Stimulated activated CD4-positive, alpha-beta T cell treated with anti-CD3 and anti-CD28 coated beads, Interleukin-12 subunit alpha, Interleukin-12 subunit beta, amount 100 ng/mL, for 24 hours (primary cell): Measurements from ENCODE around the gene RPS6KB1.
"Not testable (repeated sequence)": the region's sequence is repeated elsewhere in the genome, so short reads cannot be mapped to it uniquely, and the experiment has no call there.

Experiments
- DNase-seq, 2 experiments: peaks; one replicate each; pipeline ENCODE4 v3.0.0-alpha.2; 2020; ENCODE audit warnings: low read depth in 2 of 2

The RPS6KB1 gene

DNA sequence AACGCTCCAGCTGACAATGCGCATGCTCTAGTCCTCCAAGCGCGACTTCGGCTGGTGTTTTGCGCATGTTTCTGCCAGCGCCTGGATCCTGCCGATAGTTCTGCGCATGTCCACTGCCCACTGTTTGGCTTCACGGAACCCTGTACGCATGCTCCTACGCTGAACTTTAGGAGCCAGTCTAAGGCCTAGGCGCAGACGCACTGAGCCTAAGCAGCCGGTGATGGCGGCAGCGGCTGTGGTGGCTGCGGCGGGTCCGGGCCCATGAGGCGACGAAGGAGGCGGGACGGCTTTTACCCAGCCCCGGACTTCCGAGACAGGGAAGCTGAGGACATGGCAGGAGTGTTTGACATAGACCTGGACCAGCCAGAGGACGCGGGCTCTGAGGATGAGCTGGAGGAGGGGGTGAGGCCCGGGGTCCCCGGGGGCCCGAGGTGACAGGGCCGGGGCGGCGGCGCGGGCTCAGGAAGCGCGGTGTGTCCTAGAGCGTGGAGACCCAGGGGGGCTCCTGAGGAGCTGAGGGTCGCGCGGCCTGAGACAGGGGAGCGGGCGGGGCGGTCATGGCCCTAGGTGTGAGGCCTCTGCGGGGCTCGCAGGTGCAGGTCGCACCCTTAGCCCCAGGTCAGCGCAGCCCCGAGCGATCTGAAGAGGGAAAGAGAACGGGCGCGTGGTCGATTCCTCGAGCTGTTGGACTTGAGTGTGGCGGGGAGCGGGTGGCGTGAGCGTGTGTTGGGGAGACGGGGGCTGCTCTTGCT, at the start of gene RPS6KB1, which contains the start of gene TUBD1:
RPS6KB1 (plus strand) TSS at position 198 of the 752 bp plus-strand sequence; CDS start at position 262, 64 bp downstream.
TUBD1 (minus strand) TSS at position 20 of the 752 bp plus-strand sequence. CDS start 1,941 bp downstream, outside the sequence.
- DNase-seq, result peak; percentile 95 to 96

DNA sequence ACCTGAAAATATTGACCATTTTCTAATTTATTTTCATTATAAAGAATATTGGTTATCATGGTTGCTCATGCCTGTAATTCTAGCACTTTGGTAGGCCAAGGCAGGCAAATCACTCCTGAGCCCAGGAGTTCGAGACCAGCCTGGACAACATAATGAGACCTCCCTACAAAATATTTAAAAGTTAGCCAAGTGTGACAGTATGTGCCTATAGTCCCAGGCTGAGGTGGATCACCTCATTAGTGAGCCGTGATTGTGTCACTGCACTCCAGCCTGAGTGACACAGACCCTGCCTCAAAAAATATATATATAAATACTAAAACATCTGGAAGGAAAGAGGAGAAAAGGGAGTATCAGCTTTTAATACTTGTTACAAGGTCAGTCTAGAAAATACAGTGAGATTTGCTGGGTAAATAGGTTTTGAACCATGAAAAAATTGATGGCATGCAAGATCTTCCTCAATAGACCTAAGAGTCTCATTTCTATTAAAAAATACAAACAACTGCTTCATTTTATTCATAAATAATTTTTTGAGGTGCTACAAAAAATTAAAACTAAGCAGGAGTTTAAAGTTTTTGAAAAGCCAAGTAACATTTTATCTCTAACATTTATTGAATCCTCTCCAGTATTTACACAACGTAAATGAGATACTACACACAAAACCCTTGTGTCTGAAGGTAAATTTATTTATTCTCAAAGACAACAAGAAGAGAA, 47.9 kb upstream of the RPS6KB1 start:
- no peak for DNase-seq

DNA sequence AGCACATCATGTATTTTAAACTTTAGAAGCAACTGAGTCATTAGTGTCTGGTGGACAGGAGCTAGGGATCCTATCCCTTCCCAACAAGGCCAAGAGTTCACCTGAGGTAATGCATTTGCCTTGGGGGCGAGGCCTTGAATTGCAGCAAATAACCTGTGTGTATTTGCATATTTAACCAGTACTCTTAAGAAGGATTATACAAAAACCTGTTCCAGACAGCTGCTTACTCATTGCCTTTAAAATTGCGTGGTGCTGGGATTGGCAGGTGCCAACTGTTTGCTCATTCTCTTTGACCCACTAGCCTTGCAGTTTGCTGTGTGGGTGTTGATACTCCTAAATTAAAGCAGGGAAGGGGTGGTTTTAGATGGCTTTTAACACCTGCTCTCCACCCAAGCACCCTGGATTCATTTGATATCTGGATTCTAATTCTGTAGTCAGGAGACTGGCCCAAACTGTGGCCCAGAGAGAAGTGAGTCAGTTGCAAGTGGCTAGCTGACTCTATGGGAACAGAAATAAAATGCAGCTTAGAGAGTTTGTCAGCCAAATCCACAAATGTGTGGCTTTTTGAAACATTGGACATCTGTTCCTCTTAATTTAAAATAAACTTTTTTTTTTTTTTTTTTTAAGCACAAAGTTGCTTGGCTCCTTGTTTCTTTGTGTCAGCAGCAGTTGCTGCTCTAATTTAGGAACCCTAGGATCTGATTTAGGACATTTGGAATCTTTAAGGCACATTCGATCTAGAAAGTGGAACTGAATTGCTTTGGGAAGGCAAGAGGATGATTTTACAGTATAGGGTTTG, 47.1 kb upstream of the RPS6KB1 start:
- no peak for DNase-seq

DNA sequence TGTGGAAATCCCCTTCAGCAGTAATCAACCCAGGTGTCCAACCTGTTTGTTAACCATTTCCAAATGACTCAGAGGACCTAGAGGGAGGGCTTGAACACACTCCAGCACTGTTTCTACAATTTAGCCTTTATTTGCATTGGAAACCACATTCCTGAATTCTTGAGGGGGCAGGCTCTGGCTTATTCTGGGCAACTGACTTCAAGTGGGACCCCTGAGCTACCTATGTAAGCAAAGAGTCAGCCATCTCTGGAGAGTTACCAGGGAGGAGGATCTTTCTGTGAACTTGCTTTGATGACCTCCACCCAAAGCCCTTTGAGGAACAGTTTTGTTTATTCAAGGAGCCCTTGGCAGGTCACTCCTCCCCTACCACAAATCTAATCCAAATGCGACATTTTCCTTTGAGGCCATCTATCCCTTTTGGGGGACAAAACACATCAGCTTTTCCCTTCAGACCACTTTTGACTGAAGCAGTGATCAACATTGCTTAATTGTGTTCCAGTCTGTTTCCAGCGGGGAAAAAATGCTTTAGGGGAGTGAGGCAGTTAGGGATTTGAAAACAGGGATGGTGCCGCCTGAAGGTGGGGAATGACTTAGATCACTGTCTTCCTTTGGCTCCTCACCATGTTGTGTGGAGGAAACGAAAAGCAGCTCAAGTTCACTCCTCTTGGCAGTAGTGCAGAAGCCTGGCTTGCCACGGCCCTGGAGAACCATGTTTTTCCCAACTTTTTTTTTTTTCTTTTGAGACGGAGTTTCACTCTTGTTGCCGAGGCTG, 46.3 kb upstream of the RPS6KB1 start:
- no peak for DNase-seq

DNA sequence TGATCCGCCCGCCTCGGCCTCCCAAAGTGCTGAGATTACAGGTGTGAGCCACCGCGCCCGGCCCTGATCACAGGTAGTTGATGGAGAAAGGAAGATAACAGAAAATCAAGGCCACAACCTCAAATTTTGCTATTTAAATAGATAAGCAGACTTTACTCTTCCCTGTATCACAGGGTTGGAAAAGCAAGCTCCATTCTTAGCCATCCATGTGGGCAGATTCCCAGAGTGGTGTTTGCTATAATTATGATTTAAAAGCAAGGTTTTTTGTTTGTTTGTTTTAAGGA, 44.6 kb upstream of the RPS6KB1 start:
- no peak for DNase-seq

DNA sequence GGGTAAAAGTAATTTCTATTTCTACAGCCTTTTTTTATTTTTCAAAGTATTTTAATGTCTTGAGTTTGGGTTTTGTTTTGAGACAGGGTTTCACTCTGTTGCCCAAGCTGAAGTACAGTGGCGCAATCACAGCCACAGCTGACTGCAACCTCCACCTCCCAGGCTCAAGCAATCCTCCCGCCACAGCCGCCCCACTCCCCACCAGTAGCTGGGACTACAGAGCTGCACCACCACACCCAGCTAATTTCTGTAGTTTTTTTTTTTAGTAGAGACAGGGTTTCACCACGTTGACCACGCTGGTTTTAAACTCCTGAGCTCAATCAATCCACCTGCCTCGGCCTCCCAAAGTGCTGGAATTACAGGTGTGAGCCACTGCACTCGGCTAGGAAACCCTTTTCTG, 44.1 kb upstream of the RPS6KB1 start:
- DNase-seq, result no peak

DNA sequence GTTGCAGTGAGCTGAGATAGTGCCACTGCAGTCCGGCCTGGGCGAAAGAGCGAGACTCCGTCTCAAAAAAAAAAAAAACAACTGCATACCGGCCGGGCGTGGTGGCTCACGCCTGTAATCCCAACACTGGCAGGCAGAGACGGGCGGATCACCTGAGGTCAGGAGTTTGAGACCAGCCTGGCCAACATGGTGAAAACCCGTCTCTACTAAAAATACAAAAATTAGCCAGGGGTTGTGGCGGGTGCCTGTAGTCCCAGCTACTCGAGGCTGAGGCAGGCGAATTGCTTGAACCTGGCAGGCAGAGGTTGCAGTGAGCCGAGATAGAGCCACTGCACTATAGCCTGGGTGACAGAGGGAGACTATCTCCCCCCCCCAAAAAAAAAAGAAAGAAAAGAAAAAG, 42.6 kb upstream of the RPS6KB1 start:
- DNase-seq, result not testable (repeated sequence)

DNA sequence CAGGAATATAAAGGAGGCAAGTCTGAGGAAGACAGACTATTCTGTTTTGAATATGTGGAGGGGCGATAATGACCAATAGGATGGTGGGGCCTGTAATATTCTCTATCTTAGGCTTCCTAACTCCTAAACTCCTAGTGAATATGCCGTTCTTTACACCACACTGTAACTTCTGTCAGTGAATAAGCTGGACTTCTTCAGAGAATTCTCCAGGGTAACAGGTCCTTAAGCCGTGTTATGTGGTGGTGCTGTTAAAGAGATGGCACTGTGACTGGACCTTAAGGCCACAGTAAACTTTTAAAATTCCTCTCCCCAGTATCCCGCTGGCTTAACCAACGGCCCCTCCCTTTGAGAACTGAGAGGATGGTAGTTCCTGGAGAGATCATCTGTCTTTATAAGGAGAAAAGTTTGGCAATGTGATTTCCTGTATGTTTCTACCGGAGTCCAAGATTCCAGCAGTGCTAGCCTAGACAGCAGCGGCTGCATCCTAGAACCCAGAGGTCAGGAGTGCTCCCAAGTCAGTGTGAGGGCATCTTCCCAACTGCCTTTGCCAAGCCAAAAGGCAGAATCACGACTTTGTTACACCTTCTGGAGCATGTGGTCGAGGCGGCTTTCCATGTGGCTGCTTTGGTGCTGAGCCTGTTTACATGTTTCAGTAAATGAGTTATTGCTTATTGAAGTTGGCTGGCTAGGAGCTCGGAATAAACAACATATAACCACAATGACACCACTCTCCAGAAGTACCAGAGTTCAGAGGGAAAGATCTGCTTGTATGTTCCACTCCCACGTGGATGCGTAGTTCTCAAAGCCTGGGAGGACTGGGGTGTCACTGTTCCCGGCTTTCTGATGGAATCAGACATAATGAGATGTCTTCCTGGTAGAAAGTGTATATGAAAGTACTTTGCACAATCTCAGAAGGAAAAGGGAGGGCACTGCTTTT, 41.2 kb upstream of the RPS6KB1 start:
- DNase-seq, result no peak

DNA sequence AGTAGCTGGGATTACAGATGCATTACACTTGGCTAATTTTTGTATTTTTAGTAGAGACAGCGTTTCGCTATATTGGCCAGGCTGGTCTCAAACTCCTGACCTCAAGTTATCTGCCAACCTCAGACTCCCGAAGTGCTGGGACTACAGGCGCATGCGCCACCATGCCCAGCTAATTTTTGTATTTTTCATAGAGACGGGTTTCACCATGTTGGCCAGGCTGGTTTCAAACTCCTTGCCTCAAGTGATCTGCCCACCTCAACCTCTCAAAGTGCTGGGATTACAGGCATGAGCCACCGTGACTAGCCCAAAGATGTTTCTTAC, 40.1 kb upstream of the RPS6KB1 start:
- not testable (repeated sequence) for DNase-seq

DNA sequence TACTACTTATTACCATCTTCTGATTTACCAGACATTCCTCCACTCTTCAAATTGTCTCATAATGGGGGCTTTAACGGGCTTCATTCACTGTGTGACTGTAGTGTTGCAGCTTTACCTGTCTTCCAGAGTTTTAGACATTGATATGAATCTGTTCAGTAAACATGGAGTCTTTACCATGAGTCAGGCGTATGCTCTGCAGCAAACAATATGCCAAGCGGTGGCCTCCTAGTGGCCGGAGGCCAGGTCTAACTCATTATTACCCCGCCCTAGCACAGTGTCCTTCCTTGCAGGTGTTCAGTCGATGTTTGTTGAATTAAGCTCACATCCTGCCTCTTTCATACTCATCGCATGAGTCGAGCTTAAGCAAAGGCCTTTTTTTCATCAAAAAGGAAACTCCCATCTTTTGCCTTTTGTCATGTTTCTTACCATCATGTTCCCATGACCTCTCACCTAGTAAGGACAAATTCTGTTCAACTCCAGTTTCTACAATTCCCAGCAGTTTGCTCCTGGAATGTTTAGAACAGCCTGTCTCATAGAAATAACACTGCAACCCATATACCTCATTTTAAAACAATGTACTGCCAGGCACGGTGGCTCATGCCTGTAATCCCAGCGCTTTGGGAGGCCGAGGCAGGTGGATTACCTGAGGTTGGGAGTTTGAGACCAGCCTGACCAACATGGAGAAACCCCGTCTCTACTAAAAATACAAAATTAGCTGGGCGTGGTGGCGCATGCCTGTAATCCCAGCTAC, 39.6 kb upstream of the RPS6KB1 start:
- DNase-seq, result no peak

DNA sequence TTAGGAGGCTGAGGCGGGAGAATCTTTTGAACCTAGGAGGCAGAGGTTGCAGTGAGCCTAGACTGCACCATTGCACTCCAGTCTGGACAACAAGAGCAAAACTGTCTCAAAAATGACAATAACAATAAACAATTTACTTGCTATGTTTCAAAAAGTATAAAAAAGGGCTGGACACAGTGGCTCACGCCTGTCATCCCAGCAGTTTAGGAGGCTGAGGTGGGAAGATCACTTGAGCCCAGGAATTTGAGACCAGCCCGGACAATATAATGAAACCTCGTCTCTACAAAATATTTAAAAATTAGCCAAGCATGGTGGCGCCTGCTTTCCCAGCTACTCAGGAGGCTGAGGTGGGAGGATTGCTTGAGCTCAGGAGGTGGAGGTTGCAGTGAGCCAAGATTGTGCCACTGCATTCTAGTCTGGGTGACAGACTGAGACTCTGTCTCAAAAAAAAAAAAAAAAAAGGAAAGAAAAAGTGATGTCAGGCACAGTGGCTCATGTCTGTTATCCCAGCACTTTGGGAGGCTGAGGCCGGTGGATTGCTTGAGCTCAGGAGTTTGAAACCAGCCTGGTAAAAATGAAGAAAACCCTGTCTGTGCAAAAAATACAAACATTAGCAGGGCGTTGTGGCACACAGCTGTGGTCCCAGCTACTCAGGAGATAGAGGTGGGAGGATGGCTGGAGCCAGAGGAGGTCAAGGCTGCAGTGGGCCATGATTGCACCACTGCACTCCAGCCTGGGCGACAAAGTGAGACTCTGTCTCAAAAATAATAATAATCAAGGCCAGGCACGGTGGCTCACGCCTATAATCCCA, 38.8 kb upstream of the RPS6KB1 start:
- not testable (repeated sequence) for DNase-seq

DNA sequence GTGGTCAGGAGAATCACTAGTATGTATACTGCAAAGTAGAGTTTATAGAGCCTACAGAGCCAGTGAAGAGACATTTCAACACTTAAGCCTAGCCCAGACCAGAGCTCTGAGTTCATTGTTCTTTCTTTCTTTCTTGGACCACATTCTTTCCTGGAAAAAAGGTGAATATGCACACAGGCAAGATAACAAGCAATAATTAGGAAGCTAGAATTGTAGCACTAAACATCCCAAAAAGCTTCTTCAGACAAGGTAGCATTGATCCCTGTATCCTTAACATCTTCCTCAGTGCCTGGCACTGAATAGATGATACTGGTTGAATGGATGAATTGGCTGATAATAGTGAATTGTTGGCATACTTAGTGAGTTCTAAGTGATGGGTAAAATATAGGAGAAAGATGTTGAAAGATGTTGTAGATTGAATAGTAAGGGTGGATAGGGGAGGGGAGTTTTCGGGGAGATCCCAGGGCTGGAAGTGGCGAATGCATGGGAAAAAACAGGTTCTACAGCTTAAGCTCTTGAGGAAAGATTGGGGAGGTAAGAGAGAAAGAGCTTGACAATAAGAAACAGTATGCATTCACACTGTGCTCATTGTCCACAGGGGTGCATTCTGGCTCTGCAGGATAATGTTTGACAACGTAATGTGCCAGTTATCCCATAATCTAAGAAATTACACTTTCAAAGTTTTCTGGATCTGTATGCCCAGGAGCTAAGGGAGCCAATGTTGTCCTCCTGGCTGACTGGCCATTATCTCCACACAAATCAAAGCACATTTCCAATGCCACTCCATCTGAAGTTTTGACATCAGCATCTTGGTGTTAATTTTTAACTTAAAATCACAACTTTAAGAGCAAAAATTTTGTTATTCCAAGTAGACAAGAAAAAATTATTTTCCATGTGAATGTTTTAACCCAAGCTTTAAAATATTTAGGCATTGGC, 35.8 kb upstream of the RPS6KB1 start:
- DNase-seq, result no peak

DNA sequence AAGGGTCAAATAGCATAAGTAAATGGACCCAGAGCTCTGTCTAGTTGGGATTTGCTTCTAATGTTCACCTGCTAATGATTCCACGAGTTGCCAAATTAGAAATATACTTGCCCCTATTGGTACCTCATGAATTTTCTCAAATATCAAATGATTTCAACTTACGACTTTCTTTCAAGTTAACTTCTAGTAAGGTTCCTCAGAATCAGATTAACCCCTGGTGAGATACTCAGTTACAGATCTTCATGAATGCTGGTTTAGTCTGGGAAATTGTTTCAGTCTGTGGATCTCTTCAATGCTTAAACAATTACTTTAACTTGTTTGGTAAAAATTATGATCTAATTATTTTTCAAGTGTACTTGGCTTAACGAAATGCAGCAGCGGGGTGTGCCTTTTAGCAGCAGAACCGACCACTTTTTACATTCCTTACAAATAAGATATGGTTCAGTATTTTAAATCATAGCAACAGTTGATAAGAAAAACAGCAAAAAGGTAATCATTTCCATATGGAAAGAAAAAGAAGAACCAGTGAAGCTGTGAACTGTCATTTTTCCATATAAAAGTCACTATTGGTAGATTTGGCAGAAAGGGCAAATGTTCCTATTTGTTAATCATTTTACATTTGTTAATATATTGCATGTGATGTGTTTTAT, 34.6 kb upstream of the RPS6KB1 start:
- DNase-seq, result no peak

DNA sequence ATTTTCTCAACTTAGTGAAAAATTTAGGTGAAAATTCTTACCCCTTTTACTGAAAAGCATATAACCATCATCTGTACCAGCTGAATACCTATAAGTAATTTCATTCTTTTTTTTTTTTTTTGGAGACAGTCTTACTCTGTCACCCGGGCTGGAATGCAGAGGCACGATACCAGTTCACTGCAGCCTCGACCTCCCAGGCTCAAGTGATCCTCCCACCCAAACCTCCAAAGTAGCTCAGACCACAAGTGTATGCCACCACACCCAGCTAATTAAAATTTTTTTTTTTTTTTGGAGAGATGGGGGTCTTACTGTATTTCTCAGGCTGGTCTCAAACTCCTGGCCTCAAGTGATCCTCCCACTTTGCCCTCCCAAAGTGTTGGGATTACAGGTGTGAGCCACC, 34.0 kb upstream of the RPS6KB1 start:
- no peak for DNase-seq

DNA sequence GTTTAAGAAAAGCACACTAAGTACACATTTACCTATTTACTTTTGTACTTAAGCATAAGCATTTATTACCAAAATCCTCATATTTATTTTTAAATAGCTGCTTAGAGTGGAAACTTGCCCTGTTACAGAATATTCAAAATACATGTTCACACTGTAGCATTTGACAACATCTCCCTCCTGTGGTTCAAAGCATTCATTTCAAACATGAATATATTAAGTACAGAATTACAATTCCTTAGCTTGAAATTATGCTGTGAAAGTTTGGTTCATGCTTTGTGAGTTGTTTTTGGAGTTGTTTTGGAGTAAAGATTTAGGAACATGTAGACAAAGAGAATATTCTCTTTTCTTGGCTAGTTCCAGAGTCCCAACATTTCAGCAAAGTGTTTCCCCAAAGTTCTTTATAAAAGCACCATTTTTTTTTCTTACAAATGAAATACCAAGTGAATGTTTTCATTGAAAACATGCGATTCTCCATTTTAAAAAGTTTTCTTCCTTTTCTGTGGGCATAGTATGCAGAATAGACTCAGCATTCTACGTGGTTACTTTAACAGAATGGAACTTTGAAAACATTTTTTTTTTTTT, 33.4 kb upstream of the RPS6KB1 start:
- no peak for DNase-seq

DNA sequence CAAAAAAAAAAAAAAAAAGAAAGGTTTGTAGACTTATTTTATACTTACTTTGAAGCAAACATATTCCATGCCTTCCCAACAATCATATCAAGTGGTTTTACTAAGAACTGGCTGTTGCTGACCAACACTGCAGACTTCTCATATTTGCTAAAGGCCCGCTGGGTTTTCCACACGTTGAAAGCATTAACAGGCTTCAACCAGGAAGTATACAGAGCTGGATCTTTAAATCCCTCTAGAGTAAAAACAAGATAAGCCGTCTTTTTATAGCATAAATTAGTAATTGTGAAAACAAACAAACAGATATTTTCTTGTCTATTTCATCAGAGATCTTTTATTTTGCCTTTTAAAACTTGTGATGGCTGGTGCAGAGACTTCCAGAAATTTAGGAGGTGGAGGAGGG, 29.3 kb upstream of the RPS6KB1 start:
- DNase-seq, result no peak

DNA sequence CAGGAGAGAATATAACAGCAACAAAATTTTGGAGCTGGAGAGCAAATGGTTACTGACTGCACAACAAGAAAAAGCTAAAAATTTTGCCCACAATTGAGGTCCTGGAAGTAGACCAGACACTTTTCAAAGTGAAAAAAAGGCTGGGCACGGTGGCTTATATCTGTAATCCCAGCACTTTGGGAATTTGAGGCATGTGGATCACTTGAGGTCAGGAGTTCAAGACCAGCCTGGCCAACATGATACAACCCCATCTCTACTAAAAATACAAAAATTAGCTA, 23.0 kb upstream of the RPS6KB1 start:
- no peak for DNase-seq

DNA sequence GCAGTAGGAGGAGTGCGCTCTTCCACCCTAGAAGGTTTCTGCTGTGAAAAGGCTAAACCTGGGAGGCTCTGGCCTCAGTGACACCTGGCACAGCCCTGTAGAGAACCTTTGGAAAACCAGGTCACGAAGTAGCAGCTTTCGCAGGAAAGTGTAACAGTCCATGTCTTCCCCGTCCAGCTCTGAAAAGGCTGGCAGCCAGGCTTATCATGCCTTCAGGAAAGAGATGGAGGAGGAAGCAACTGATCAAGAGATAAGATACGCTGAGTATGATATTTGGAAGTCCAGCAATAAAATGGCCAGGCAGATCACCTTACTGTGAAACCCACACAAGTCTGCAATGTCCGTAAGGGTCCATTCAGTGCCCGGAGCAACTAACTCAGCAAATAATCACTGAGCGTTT, 22.4 kb upstream of the RPS6KB1 start:
- DNase-seq, result no peak
